ENCODE data around the gene NFE2L3. TPM values are rescaled to one million over a fixed set of nuclear protein-coding genes. Genes with fewer than 3 reads are reported as not detected.

The NFE2L3 gene
- total RNA-seq, 1 experiment from 2014 or later: 108 TPM

- no peaks in the 10 kb centered on the region for H3K9me3 Mint-ChIP-seq (ENCODE audit: low read depth, unreplicated experiment)
- CTCF ChIA-PET: no interaction called here
Measured at GRCh38 chr7:26178272-26178960, 26.4 kb downstream of the NFE2L3 start.

GRCh38 chr7:26179422-26179821 lies 27.4 kb downstream of the NFE2L3 start:
- CTCF ChIA-PET: interaction anchor here (0.6 to 2.2 kb wide), 4 partner anchors 23 to 762 kb away, joined by 3 to 9 read pairs (median 4); no protein-coding TSS in a partner anchor
- H3K27ac Mint-ChIP-seq (ENCODE audit: unreplicated experiment): peak overlapping the region; percentile 41
- TF ChIP-seq CTCF (IDR thresholded peaks at IDR 0.05; ENCODE audit: unreplicated experiment): no peak
- intact Hi-C loops (cut with micrococcal nuclease; ENCODE audit: unreplicated experiment): no loop called here
- H3K36me3 Mint-ChIP-seq (ENCODE audit: insufficient read depth, unreplicated experiment): peaks cover 79% of the 10 kb centered on the region
- H3K9me3 Mint-ChIP-seq (ENCODE audit: low read depth, unreplicated experiment): no peaks in the 10 kb centered on the region
- BruUV-seq (replicated peaks): no TSS peak
- H3K27me3 Mint-ChIP-seq (ENCODE audit: unreplicated experiment): no peaks in the 10 kb centered on the region
- H3K4me3 Mint-ChIP-seq (ENCODE audit: low read depth, unreplicated experiment): no peak overlapping the region
- H3K4me1 Mint-ChIP-seq (ENCODE audit: low read depth, unreplicated experiment): peaks cover 45% of the 10 kb centered on the region
- no peak for DNase-seq

More at GRCh38 chr7:26178272-26178960, 26.4 kb downstream of the NFE2L3 start:
- no peak for TF ChIP-seq CTCF (IDR thresholded peaks at IDR 0.05; ENCODE audit: unreplicated experiment)
- Mint-ChIP-seq H3K27me3 (ENCODE audit: unreplicated experiment) (no peaks in the 10 kb centered on the region), H3K4me3 (ENCODE audit: low read depth, unreplicated experiment) (no peak overlapping the region), H3K4me1 (ENCODE audit: low read depth, unreplicated experiment) (peaks cover 45% of the 10 kb centered on the region), H3K36me3 (ENCODE audit: insufficient read depth, unreplicated experiment) (peaks cover 75% of the 10 kb centered on the region), H3K27ac (ENCODE audit: unreplicated experiment) (peak overlapping the region; percentile 41)
- no peak for DNase-seq
- intact Hi-C loops (cut with micrococcal nuclease; ENCODE audit: unreplicated experiment): no loop called here
- no TSS peak for BruUV-seq (replicated peaks)

GRCh38 chr7:26179826-26180497 lies 28.0 kb downstream of the NFE2L3 start:
- H3K4me3 Mint-ChIP-seq (ENCODE audit: low read depth, unreplicated experiment): no peak overlapping the region
- H3K27ac Mint-ChIP-seq (ENCODE audit: unreplicated experiment): peak overlapping the region; percentile 41
- CTCF ChIA-PET: interaction anchor here (0.6 to 2.2 kb wide), 4 partner anchors 24 to 761 kb away, joined by 3 to 9 read pairs (median 4); no protein-coding TSS in a partner anchor
- no peaks in the 10 kb centered on the region for H3K27me3 Mint-ChIP-seq (ENCODE audit: unreplicated experiment)
- H3K9me3 Mint-ChIP-seq (ENCODE audit: low read depth, unreplicated experiment): no peaks in the 10 kb centered on the region
- no peak for TF ChIP-seq CTCF (IDR thresholded peaks at IDR 0.05; ENCODE audit: unreplicated experiment)
- no peak for DNase-seq
- H3K36me3 Mint-ChIP-seq (ENCODE audit: insufficient read depth, unreplicated experiment): peaks cover 84% of the 10 kb centered on the region
- H3K4me1 Mint-ChIP-seq (ENCODE audit: low read depth, unreplicated experiment): peaks cover 48% of the 10 kb centered on the region
- intact Hi-C loops (cut with micrococcal nuclease; ENCODE audit: unreplicated experiment): loop anchor here (5.0 kb wide), 2 partner anchors 288 to 982 kb away; no protein-coding TSS in a partner anchor
- BruUV-seq (replicated peaks): no TSS peak

- H3K4me1 Mint-ChIP-seq (ENCODE audit: low read depth, unreplicated experiment): peaks cover 56% of the 10 kb centered on the region
- BruUV-seq (replicated peaks): no TSS peak
- H3K27ac Mint-ChIP-seq (ENCODE audit: unreplicated experiment): peak overlapping the region; percentile 41
- peaks cover 92% of the 10 kb centered on the region for H3K36me3 Mint-ChIP-seq (ENCODE audit: insufficient read depth, unreplicated experiment)
- intact Hi-C loops (cut with micrococcal nuclease; ENCODE audit: unreplicated experiment): loop anchor here (5.0 kb wide), 2 partner anchors 288 to 982 kb away; no protein-coding TSS in a partner anchor
- no peaks in the 10 kb centered on the region for H3K27me3 Mint-ChIP-seq (ENCODE audit: unreplicated experiment)
- TF ChIP-seq CTCF (IDR thresholded peaks at IDR 0.05; ENCODE audit: unreplicated experiment): no peak
- no peak for DNase-seq
- H3K4me3 Mint-ChIP-seq (ENCODE audit: low read depth, unreplicated experiment): no peak overlapping the region
- CTCF ChIA-PET: interaction anchor here (1.4 to 2.2 kb wide), 2 partner anchors 25 to 90 kb away, joined by 6 to 9 read pairs; no protein-coding TSS in a partner anchor
- H3K9me3 Mint-ChIP-seq (ENCODE audit: low read depth, unreplicated experiment): no peaks in the 10 kb centered on the region
Measured at GRCh38 chr7:26180792-26181198, 28.8 kb downstream of the NFE2L3 start.

All from Calu3 (cell line).